Right lobe of liver (tissue), 4 donors: Measurements from ENCODE around the gene PLOD3.

Experiments
- POLR2A ChIP-seq: fragments of 450-650 bp; IDR thresholded peaks from one replicate; pipeline ENCODE4 v1.6.1; 2017; ENCODE audit warnings: antibody characterized with exemption, mild to moderate bottlenecking
- TF ChIP-seq, protein P1 (sequence below), 4 donors: fragments of 200-600 bp in 3 of 4; fragments of 450-650 bp in 1 of 4; IDR thresholded peaks; one replicate each; pipeline versions ENCODE4 v1.5.1 to v1.8.0; 2016 to 2022; ENCODE audit warnings: antibody characterized with exemption in 4 of 4, mild to moderate bottlenecking in 2 of 4
- donor health status: DM: no; HTN: no; CAD: no.
- donor health status: DM: no; HTN: no; CAD: no.
- donor health status: DM: no; HTN: yes; CAD: no.

DNA sequence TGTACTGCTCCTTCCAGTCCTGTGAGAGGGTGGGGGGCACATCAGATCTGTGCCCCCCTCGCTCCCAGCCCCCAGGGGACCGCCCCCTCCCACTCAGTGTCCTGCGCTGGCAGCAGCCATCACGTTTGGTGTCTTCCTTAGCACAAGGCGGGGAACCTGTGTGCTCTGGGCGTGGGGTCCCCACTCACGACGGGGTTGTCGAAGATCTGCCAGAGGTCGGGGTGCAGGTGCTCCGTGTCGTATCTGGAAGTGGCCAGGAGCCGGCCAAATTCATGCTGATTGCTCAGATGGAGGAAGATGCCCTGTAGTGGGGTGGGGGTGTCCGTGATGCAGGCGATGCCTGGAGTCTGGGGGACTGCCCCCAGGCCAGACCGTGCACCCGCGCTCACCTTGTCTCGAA, 7.2 kb downstream of the PLOD3 start:
- TF ChIP-seq, protein P1, sequence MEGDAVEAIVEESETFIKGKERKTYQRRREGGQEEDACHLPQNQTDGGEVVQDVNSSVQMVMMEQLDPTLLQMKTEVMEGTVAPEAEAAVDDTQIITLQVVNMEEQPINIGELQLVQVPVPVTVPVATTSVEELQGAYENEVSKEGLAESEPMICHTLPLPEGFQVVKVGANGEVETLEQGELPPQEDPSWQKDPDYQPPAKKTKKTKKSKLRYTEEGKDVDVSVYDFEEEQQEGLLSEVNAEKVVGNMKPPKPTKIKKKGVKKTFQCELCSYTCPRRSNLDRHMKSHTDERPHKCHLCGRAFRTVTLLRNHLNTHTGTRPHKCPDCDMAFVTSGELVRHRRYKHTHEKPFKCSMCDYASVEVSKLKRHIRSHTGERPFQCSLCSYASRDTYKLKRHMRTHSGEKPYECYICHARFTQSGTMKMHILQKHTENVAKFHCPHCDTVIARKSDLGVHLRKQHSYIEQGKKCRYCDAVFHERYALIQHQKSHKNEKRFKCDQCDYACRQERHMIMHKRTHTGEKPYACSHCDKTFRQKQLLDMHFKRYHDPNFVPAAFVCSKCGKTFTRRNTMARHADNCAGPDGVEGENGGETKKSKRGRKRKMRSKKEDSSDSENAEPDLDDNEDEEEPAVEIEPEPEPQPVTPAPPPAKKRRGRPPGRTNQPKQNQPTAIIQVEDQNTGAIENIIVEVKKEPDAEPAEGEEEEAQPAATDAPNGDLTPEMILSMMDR (IDR thresholded peaks at IDR 0.05), result no peak
- TF ChIP-seq POLR2A, result no peak
